ENCODE results near the gene FAM114A1.
"Not testable (repeated sequence)": the region's sequence is repeated elsewhere in the genome, so short reads cannot be mapped to it uniquely, and the experiment has no call there.

The FAM114A1 gene

DNA sequence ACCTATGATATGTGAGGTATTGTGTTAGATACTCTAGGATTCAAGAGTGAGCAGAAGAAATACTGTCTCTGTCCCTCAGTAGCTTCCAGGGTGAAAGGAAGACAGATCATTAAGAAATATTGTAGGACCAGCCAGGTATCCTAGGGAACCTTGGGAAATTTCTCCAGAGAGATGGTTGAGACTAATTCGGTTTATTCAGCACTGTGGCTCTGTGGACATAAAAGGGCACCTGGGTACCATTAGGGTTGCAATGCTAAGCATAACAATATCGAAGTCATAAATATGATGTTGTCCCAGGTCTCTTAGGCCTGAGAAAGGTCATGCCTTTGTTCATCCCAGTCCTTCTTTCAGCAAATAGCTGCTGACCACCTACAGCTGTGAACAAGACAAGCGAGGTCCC is 61.0 kb downstream of the FAM114A1 start:
- no peak overlapping the region for H3K9ac ChIP-seq (ENCODE audit: low read length)
- H3K4me3 ChIP-seq (ENCODE audit: low read length): no peak overlapping the region
- H3K36me3 ChIP-seq (ENCODE audit: control insufficient read depth, insufficient read depth, low read length): peaks cover 5% of the 10 kb centered on the region
- no peaks in the 10 kb centered on the region for H3K27me3 ChIP-seq (ENCODE audit: control insufficient read depth, insufficient read depth, low read length)
- H3K9me3 ChIP-seq (ENCODE audit: control insufficient read depth, low read length): no peaks in the 10 kb centered on the region
- H3K4me1 ChIP-seq (ENCODE audit: control insufficient read depth, insufficient read depth, low read length): no peaks in the 10 kb centered on the region

- Histone ChIP-seq H3K4me1 (ENCODE audit: control insufficient read depth, insufficient read depth, low read length) (no peaks in the 10 kb centered on the region), H3K9me3 (ENCODE audit: control insufficient read depth, low read length) (no peaks in the 10 kb centered on the region), H3K4me3 (ENCODE audit: low read length) (no peak overlapping the region), H3K9ac (ENCODE audit: low read length) (no peak overlapping the region), H3K36me3 (ENCODE audit: control insufficient read depth, insufficient read depth, low read length) (peaks cover 5% of the 10 kb centered on the region), H3K27me3 (ENCODE audit: control insufficient read depth, insufficient read depth, low read length) (no peaks in the 10 kb centered on the region)
Observed at GRCh38 chr4:38928974-38929373, 61.4 kb downstream of the FAM114A1 start.

GRCh38 chr4:38930204-38930603 is 62.6 kb downstream of the FAM114A1 start:
- Histone ChIP-seq H3K4me1 (ENCODE audit: control insufficient read depth, insufficient read depth, low read length) (no peaks in the 10 kb centered on the region), H3K9me3 (ENCODE audit: control insufficient read depth, low read length) (no peaks in the 10 kb centered on the region), H3K36me3 (ENCODE audit: control insufficient read depth, insufficient read depth, low read length) (peaks cover 5% of the 10 kb centered on the region)

GRCh38 chr4:38930707-38931106 is 63.1 kb downstream of the FAM114A1 start:
- Histone ChIP-seq H3K4me1 (ENCODE audit: control insufficient read depth, insufficient read depth, low read length) (no peaks in the 10 kb centered on the region), H3K36me3 (ENCODE audit: control insufficient read depth, insufficient read depth, low read length) (peaks cover 4% of the 10 kb centered on the region), H3K27me3 (ENCODE audit: control insufficient read depth, insufficient read depth, low read length) (no peaks in the 10 kb centered on the region), H3K9ac (ENCODE audit: low read length) (no peak overlapping the region), H3K4me3 (ENCODE audit: low read length) (no peak overlapping the region), H3K9me3 (ENCODE audit: control insufficient read depth, low read length) (no peaks in the 10 kb centered on the region)

More at GRCh38 chr4:38930204-38930603, 62.6 kb downstream of the FAM114A1 start:
- no peaks in the 10 kb centered on the region for H3K27me3 ChIP-seq (ENCODE audit: control insufficient read depth, insufficient read depth, low read length)
- no peak overlapping the region for H3K4me3 ChIP-seq (ENCODE audit: low read length)
- no peak overlapping the region for H3K9ac ChIP-seq (ENCODE audit: low read length)

- no peaks in the 10 kb centered on the region for H3K4me1 ChIP-seq (ENCODE audit: control insufficient read depth, insufficient read depth, low read length)
- H3K36me3 ChIP-seq (ENCODE audit: control insufficient read depth, insufficient read depth, low read length): no peaks in the 10 kb centered on the region
- no peaks in the 10 kb centered on the region for H3K9me3 ChIP-seq (ENCODE audit: control insufficient read depth, low read length)
- H3K4me3 ChIP-seq (ENCODE audit: low read length): no peak overlapping the region
- H3K9ac ChIP-seq (ENCODE audit: low read length): no peak overlapping the region
- H3K27me3 ChIP-seq (ENCODE audit: control insufficient read depth, insufficient read depth, low read length): no peaks in the 10 kb centered on the region
Observed at GRCh38 chr4:38931125-38931524, 63.5 kb downstream of the FAM114A1 start.

GRCh38 chr4:38935391-38936073 is 67.9 kb downstream of the FAM114A1 start:
- Histone ChIP-seq H3K9me3 (ENCODE audit: control insufficient read depth, low read length) (no peaks in the 10 kb centered on the region), H3K4me3 (ENCODE audit: low read length) (no peak overlapping the region), H3K27me3 (ENCODE audit: control insufficient read depth, insufficient read depth, low read length) (no peaks in the 10 kb centered on the region), H3K9ac (ENCODE audit: low read length) (no peak overlapping the region), H3K36me3 (ENCODE audit: control insufficient read depth, insufficient read depth, low read length) (peaks cover 8% of the 10 kb centered on the region), H3K4me1 (ENCODE audit: control insufficient read depth, insufficient read depth, low read length) (no peaks in the 10 kb centered on the region)

DNA sequence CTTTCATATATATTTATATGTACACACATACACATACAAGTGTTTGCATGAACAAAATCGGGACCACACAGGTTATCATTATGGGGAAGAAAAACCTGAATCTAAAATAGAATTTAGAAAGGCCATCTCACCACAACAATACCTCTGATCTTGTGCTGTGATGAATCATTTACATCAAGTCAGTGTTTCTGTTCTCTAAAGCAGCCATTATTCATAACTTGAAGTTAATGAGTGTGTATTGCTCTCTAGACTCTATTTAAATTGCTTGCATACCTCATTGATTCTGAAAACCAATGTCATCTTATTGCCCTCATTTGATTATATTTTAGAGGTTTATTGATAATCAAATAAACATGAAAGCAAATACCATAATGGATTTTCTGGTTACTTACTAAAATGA is 71.6 kb downstream of the FAM114A1 start:
- peaks cover 8% of the 10 kb centered on the region for H3K4me1 ChIP-seq (ENCODE audit: control insufficient read depth, insufficient read depth, low read length)
- H3K9ac ChIP-seq (ENCODE audit: low read length): no peak overlapping the region
- H3K36me3 ChIP-seq (ENCODE audit: control insufficient read depth, insufficient read depth, low read length): peaks cover 16% of the 10 kb centered on the region
- H3K9me3 ChIP-seq (ENCODE audit: control insufficient read depth, low read length): no peaks in the 10 kb centered on the region
- no peak overlapping the region for H3K4me3 ChIP-seq (ENCODE audit: low read length)
- no peaks in the 10 kb centered on the region for H3K27me3 ChIP-seq (ENCODE audit: control insufficient read depth, insufficient read depth, low read length)

GRCh38 chr4:38940476-38940875 is 72.9 kb downstream of the FAM114A1 start:
- peaks cover 16% of the 10 kb centered on the region for H3K36me3 ChIP-seq (ENCODE audit: control insufficient read depth, insufficient read depth, low read length)
- peaks cover 8% of the 10 kb centered on the region for H3K4me1 ChIP-seq (ENCODE audit: control insufficient read depth, insufficient read depth, low read length)

GRCh38 chr4:38941906-38942305 is 74.3 kb downstream of the FAM114A1 start:
- not testable (repeated sequence) for H3K9ac ChIP-seq (ENCODE audit: low read length); H3K27me3 ChIP-seq (ENCODE audit: control insufficient read depth, insufficient read depth, low read length); H3K9me3 ChIP-seq (ENCODE audit: control insufficient read depth, low read length); H3K4me3 ChIP-seq (ENCODE audit: low read length); H3K4me1 ChIP-seq (ENCODE audit: control insufficient read depth, insufficient read depth, low read length)
- peaks cover 13% of the 10 kb centered on the region for H3K36me3 ChIP-seq (ENCODE audit: control insufficient read depth, insufficient read depth, low read length)

More at GRCh38 chr4:38940476-38940875, 72.9 kb downstream of the FAM114A1 start:
- Histone ChIP-seq H3K9me3 (ENCODE audit: control insufficient read depth, low read length) (no peaks in the 10 kb centered on the region), H3K27me3 (ENCODE audit: control insufficient read depth, insufficient read depth, low read length) (no peaks in the 10 kb centered on the region), H3K9ac (ENCODE audit: low read length) (no peak overlapping the region), H3K4me3 (ENCODE audit: low read length) (no peak overlapping the region)

DNA sequence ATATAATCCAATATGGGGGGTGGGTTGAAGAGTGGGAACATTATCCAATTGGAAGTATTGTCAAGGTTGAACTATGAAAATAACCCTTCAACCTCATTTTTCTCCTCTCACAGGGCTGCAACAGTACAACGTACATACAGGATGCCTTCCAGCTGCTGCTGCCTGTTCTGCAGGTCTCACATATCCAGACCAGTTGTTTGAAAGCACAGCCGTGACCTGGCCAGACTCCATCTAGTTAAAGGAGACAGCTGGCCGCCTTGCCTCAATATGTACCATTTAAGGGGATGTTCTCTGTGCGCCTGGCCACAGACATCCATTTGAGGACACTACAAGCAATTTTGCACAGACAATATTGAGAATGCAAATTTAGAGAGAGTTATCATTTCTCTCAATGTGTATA is 75.7 kb downstream of the FAM114A1 start:
- H3K4me3 ChIP-seq (ENCODE audit: low read length): no peak overlapping the region
- no peaks in the 10 kb centered on the region for H3K9me3 ChIP-seq (ENCODE audit: control insufficient read depth, low read length)
- H3K4me1 ChIP-seq (ENCODE audit: control insufficient read depth, insufficient read depth, low read length): peaks cover 8% of the 10 kb centered on the region
- H3K27me3 ChIP-seq (ENCODE audit: control insufficient read depth, insufficient read depth, low read length): no peaks in the 10 kb centered on the region
- H3K36me3 ChIP-seq (ENCODE audit: control insufficient read depth, insufficient read depth, low read length): peaks cover 8% of the 10 kb centered on the region
- H3K9ac ChIP-seq (ENCODE audit: low read length): no peak overlapping the region

GRCh38 chr4:38944440-38944839 is 76.8 kb downstream of the FAM114A1 start:
- no peaks in the 10 kb centered on the region for H3K9me3 ChIP-seq (ENCODE audit: control insufficient read depth, low read length)
- peaks cover 8% of the 10 kb centered on the region for H3K36me3 ChIP-seq (ENCODE audit: control insufficient read depth, insufficient read depth, low read length)
- H3K4me3 ChIP-seq (ENCODE audit: low read length): no peak overlapping the region
- H3K27me3 ChIP-seq (ENCODE audit: control insufficient read depth, insufficient read depth, low read length): no peaks in the 10 kb centered on the region
- peaks cover 8% of the 10 kb centered on the region for H3K4me1 ChIP-seq (ENCODE audit: control insufficient read depth, insufficient read depth, low read length)
- H3K9ac ChIP-seq (ENCODE audit: low read length): no peak overlapping the region

- Histone ChIP-seq H3K36me3 (ENCODE audit: control insufficient read depth, insufficient read depth, low read length) (peaks cover 4% of the 10 kb centered on the region), H3K4me1 (ENCODE audit: control insufficient read depth, insufficient read depth, low read length) (peaks cover 7% of the 10 kb centered on the region), H3K27me3 (ENCODE audit: control insufficient read depth, insufficient read depth, low read length) (no peaks in the 10 kb centered on the region), H3K9me3 (ENCODE audit: control insufficient read depth, low read length) (no peaks in the 10 kb centered on the region), H3K9ac (ENCODE audit: low read length) (no peak overlapping the region), H3K4me3 (ENCODE audit: low read length) (no peak overlapping the region)
Observed at GRCh38 chr4:38946919-38947318, 79.3 kb downstream of the FAM114A1 start.

DNA sequence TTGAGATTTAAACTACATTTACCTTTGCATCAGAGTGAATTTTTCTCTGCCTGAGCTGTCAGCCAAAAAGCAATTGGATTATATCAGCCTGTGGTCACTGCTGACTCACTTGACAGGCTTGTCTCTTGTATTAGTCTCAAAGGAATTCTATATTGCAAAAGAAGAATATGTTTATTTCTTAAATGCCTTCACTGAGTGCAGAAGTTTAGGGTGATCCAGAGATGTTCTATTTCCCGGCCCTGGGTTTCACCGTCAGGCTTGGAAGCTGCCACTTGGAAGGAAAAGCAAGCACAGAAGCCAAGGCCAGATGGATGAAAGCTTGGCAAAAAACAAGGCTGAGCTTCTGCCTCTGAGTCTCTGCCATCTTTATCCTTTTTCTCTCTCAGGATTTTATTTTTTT is 80.9 kb downstream of the FAM114A1 start:
- H3K9ac ChIP-seq (ENCODE audit: low read length): no peak overlapping the region
- H3K4me1 ChIP-seq (ENCODE audit: control insufficient read depth, insufficient read depth, low read length): no peaks in the 10 kb centered on the region
- H3K27me3 ChIP-seq (ENCODE audit: control insufficient read depth, insufficient read depth, low read length): no peaks in the 10 kb centered on the region
- no peaks in the 10 kb centered on the region for H3K36me3 ChIP-seq (ENCODE audit: control insufficient read depth, insufficient read depth, low read length)
- H3K9me3 ChIP-seq (ENCODE audit: control insufficient read depth, low read length): no peaks in the 10 kb centered on the region
- no peak overlapping the region for H3K4me3 ChIP-seq (ENCODE audit: low read length)
